ENCODE measurements around the gene STEAP2. TPM values are rescaled to one million over a fixed set of nuclear protein-coding genes. Genes with fewer than 3 reads are reported as not detected.

The STEAP2 gene
- total and polyA plus RNA-seq, 2 of the 4 experiments (the other 2 are of a cell fraction): 1.8 to 3.9 TPM

GRCh38 chr7:90230834-90231233 lies 19.3 kb downstream of the STEAP2 start:
- H4K20me1 ChIP-seq (ENCODE audit: insufficient read depth, low read length): no peaks in the 10 kb centered on the region
- TF ChIP-seq RFX5 (IDR thresholded peaks at IDR 0.05; ENCODE audit: low read depth, low read length) (no peak), CHD1 (IDR thresholded peaks at IDR 0.05; ENCODE audit: low read depth, low read length) (no peak), NFE2L2 (IDR thresholded peaks at IDR 0.05; ENCODE audit: low read depth, low read length) (no peak), MXI1 (IDR thresholded peaks at IDR 0.05; ENCODE audit: borderline replicate concordance, low read depth, low read length) (no peak), MAZ (IDR thresholded peaks at IDR 0.05; ENCODE audit: borderline replicate concordance, low read depth, low read length) (no peak), CEBPB (IDR thresholded peaks at IDR 0.05; ENCODE audit: low read depth, low read length) (no peak), POLR2A (IDR thresholded peaks at IDR 0.05; ENCODE audit: low read depth, low read length) (no peak), CTCF (conservative IDR thresholded peaks at IDR 0.05; ENCODE audit: low read depth, low read length) (no peak), SMC3 (IDR thresholded peaks at IDR 0.05; ENCODE audit: low read depth, low read length) (no peak), MAFK (IDR thresholded peaks at IDR 0.05; ENCODE audit: low read depth, low read length) (no peak), RAD21 (IDR thresholded peaks at IDR 0.05; ENCODE audit: low read length) (no peak)
- TF ChIP-seq, protein P1, sequence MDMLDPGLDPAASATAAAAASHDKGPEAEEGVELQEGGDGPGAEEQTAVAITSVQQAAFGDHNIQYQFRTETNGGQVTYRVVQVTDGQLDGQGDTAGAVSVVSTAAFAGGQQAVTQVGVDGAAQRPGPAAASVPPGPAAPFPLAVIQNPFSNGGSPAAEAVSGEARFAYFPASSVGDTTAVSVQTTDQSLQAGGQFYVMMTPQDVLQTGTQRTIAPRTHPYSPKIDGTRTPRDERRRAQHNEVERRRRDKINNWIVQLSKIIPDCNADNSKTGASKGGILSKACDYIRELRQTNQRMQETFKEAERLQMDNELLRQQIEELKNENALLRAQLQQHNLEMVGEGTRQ (IDR thresholded peaks at IDR 0.05; ENCODE audit: low read depth, low read length): no peak
- TF ChIP-seq, protein P2, sequence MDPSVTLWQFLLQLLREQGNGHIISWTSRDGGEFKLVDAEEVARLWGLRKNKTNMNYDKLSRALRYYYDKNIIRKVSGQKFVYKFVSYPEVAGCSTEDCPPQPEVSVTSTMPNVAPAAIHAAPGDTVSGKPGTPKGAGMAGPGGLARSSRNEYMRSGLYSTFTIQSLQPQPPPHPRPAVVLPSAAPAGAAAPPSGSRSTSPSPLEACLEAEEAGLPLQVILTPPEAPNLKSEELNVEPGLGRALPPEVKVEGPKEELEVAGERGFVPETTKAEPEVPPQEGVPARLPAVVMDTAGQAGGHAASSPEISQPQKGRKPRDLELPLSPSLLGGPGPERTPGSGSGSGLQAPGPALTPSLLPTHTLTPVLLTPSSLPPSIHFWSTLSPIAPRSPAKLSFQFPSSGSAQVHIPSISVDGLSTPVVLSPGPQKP (IDR thresholded peaks at IDR 0.05; ENCODE audit: borderline replicate concordance, low read depth, low read length): no peak
- DNase-seq (no peak), ATAC-seq (ENCODE audit: low read depth) (no peak)
- H3K27ac ChIP-seq (ENCODE audit: insufficient read depth, low read length): no peak overlapping the region
- H2AK5ac ChIP-seq (ENCODE audit: low read depth, low read length): no peak overlapping the region
- H2BK15ac ChIP-seq (ENCODE audit: low read depth, low read length): no peak overlapping the region
- in situ Hi-C loops (cut with MboI; ENCODE audit: low sequenced_read_pairs): no loop called here
- no peaks in the 10 kb centered on the region for H3K9me1 ChIP-seq (ENCODE audit: insufficient read depth, low read length)
- H4K91ac ChIP-seq (ENCODE audit: insufficient read depth, low read depth, low read length): no peak overlapping the region
- no peak overlapping the region for H2BK20ac ChIP-seq (ENCODE audit: low read depth, low read length)
- no peaks in the 10 kb centered on the region for H3K4me1 ChIP-seq (ENCODE audit: control insufficient read depth, insufficient read depth, low read length)
- no peak overlapping the region for H4K5ac ChIP-seq (ENCODE audit: low read depth, low read length)
- no CpG with 5 or more reads among the region's 2 CpGs for WGBS, 2 experiments (ENCODE audit: extremely low coverage in 2 of 2, insufficient read length in 1 of 2)
- H3K79me1 ChIP-seq (ENCODE audit: low read depth in 1 of 2, low read length in 2 of 2): no peaks in the 10 kb centered on the region; a peak in 1 of 4 replicates
- no peaks in the 10 kb centered on the region for H3K9me3 ChIP-seq (ENCODE audit: control insufficient read depth, insufficient read depth, low read length)
- H3K4me3 ChIP-seq (ENCODE audit: insufficient read depth, low read depth, low read length): no peak overlapping the region
- no peak overlapping the region for H3K14ac ChIP-seq (replicated peaks; ENCODE audit: low read depth, low read length)
- POLR2A ChIA-PET (ENCODE audit: unreplicated experiment): no interaction called here
- H3K9ac ChIP-seq (ENCODE audit: low read depth, low read length): no peak overlapping the region
- H2AFZ ChIP-seq (replicated peaks; ENCODE audit: low read length, poor library complexity): no peak overlapping the region
- no peak overlapping the region for H3K18ac ChIP-seq (ENCODE audit: low read depth, low read length)
- H3K56ac ChIP-seq (ENCODE audit: extremely low read depth, insufficient read depth, low read length): no peak overlapping the region
- no peak overlapping the region for H3K4ac ChIP-seq (ENCODE audit: low read depth, low read length)
- dilution Hi-C loops (cut with HindIII; ENCODE audit: low sequenced_read_pairs, unreplicated experiment): no loop called here
- H3K36me3 ChIP-seq (ENCODE audit: control insufficient read depth, insufficient read depth, low read length): no peaks in the 10 kb centered on the region
- no peak overlapping the region for H2AK9ac ChIP-seq (replicated peaks; ENCODE audit: low read depth, low read length, poor library complexity)
- H2BK120ac ChIP-seq (ENCODE audit: low read depth, low read length): no peak overlapping the region
- no peak overlapping the region for H3K4me2 ChIP-seq (ENCODE audit: low read depth, low read length)
- H3K23ac ChIP-seq (ENCODE audit: low read depth, low read length): no peak overlapping the region
- H2BK5ac ChIP-seq (ENCODE audit: low read depth, low read length, poor library complexity, severe bottlenecking): no peak overlapping the region
- CTCF ChIA-PET: interaction anchor here (0.6 kb wide), 1 partner anchor 17 kb away, joined by 3 read pairs; no protein-coding TSS in a partner anchor
- intact Hi-C loops (cut with micrococcal nuclease): no loop called here
- no TSS peak for BruUV-seq (replicated peaks)
- no peaks in the 10 kb centered on the region for H3K27me3 ChIP-seq (ENCODE audit: control insufficient read depth, insufficient read depth, low read length)
- H4K8ac ChIP-seq (ENCODE audit: low read depth in 2 of 2, low read length in 2 of 2): no peak overlapping the region

All from IMR-90 (cell line).